ENCODE results near the gene MICAL3. TPM values are rescaled to one million over a fixed set of nuclear protein-coding genes. Genes with fewer than 3 reads are reported as not detected.

MICAL3 gene
- total RNA-seq, 2 experiments from 2014 or later, result 26.4 to 29.7 TPM

- H3K9me3 Mint-ChIP-seq (ENCODE audit: insufficient read depth), result no peaks in the 10 kb centered on the region
- no peak overlapping the region for H3K27ac Mint-ChIP-seq
- ChIA-PET POLR2A (no interaction called here), CTCF (interaction anchor here (0.6 kb wide), 1 partner anchor 223 kb away, joined by 3 read pairs; no protein-coding TSS in a partner anchor)
- H3K4me3 Mint-ChIP-seq, result no peak overlapping the region
- no peak for DNase-seq
- no peaks in the 10 kb centered on the region for H3K36me3 Mint-ChIP-seq (ENCODE audit: low read depth)
- H3K27me3 Mint-ChIP-seq (ENCODE audit: low read depth), result no peaks in the 10 kb centered on the region
- no peak for ATAC-seq
- H3K4me1 Mint-ChIP-seq (ENCODE audit: low read depth), result no peaks in the 10 kb centered on the region
These were observed 171.3 kb downstream of the MICAL3 start for GRCh38 chr22:17853073-17853472.

- Mint-ChIP-seq H3K27ac (no peak overlapping the region), H3K4me3 (no peak overlapping the region), H3K27me3 (ENCODE audit: low read depth) (no peaks in the 10 kb centered on the region), H3K4me1 (ENCODE audit: low read depth) (no peaks in the 10 kb centered on the region), H3K36me3 (ENCODE audit: low read depth) (no peaks in the 10 kb centered on the region), H3K9me3 (ENCODE audit: insufficient read depth) (no peaks in the 10 kb centered on the region)
- POLR2A ChIA-PET, result interaction anchor here (0.7 kb wide), 1 partner anchor 23 kb away, joined by 3 read pairs; no protein-coding TSS in a partner anchor
- ATAC-seq (no peak), DNase-seq (no peak)
- CTCF ChIA-PET, result no interaction called here
These were observed 172.6 kb downstream of the MICAL3 start for GRCh38 chr22:17851759-17852158.

- Mint-ChIP-seq H3K4me3 (no peak overlapping the region), H3K27me3 (ENCODE audit: low read depth) (no peaks in the 10 kb centered on the region), H3K4me1 (ENCODE audit: low read depth) (peaks cover 3% of the 10 kb centered on the region), H3K9me3 (ENCODE audit: insufficient read depth) (no peaks in the 10 kb centered on the region), H3K27ac (no peak overlapping the region), H3K36me3 (ENCODE audit: low read depth) (no peaks in the 10 kb centered on the region)
- DNase-seq (no peak), ATAC-seq (no peak)
- ChIA-PET POLR2A (interaction anchor here (0.8 kb wide), 1 partner anchor 230 kb away, joined by 3 read pairs; no protein-coding TSS in a partner anchor), CTCF (interaction anchor here (0.7 to 1.7 kb wide), 2 partner anchors 17 to 229 kb away, joined by 3 to 5 read pairs; no protein-coding TSS in a partner anchor)
These were observed 176.8 kb downstream of the MICAL3 start for GRCh38 chr22:17847360-17848078.

GRCh38 chr22:17846326-17846992 lies 177.9 kb downstream of the MICAL3 start:
- peaks cover 9% of the 10 kb centered on the region for H3K4me1 Mint-ChIP-seq (ENCODE audit: low read depth)
- H3K27me3 Mint-ChIP-seq (ENCODE audit: low read depth), result no peaks in the 10 kb centered on the region
- no peaks in the 10 kb centered on the region for H3K9me3 Mint-ChIP-seq (ENCODE audit: insufficient read depth)
- no peak for ATAC-seq
- POLR2A ChIA-PET, result no interaction called here
- no peak for DNase-seq
- H3K27ac Mint-ChIP-seq, result no peak overlapping the region
- CTCF ChIA-PET, result interaction anchor here (0.7 to 1.7 kb wide), 3 partner anchors 16 to 230 kb away, joined by 3 to 5 read pairs (median 5); no protein-coding TSS in a partner anchor
- H3K36me3 Mint-ChIP-seq (ENCODE audit: low read depth), result no peaks in the 10 kb centered on the region
- H3K4me3 Mint-ChIP-seq, result no peak overlapping the region

GRCh38 chr22:17845790-17846189 lies 178.6 kb downstream of the MICAL3 start:
- Mint-ChIP-seq H3K27me3 (ENCODE audit: low read depth) (no peaks in the 10 kb centered on the region), H3K9me3 (ENCODE audit: insufficient read depth) (no peaks in the 10 kb centered on the region), H3K4me3 (no peak overlapping the region), H3K27ac (no peak overlapping the region), H3K36me3 (ENCODE audit: low read depth) (no peaks in the 10 kb centered on the region), H3K4me1 (ENCODE audit: low read depth) (peaks cover 10% of the 10 kb centered on the region)
- POLR2A ChIA-PET, result no interaction called here
- no peak for DNase-seq
- CTCF ChIA-PET, result interaction anchor here (1.0 kb wide), 1 partner anchor 15 kb away, joined by 5 read pairs; no protein-coding TSS in a partner anchor
- ATAC-seq, result no peak

GRCh38 chr22:17845327-17845726 lies 179.0 kb downstream of the MICAL3 start:
- Mint-ChIP-seq H3K36me3 (ENCODE audit: low read depth) (no peaks in the 10 kb centered on the region), H3K9me3 (ENCODE audit: insufficient read depth) (no peaks in the 10 kb centered on the region), H3K27me3 (ENCODE audit: low read depth) (no peaks in the 10 kb centered on the region), H3K27ac (no peak overlapping the region), H3K4me1 (ENCODE audit: low read depth) (peaks cover 10% of the 10 kb centered on the region), H3K4me3 (no peak overlapping the region)
- ChIA-PET POLR2A (no interaction called here), CTCF (interaction anchor here (1.0 kb wide), 1 partner anchor 15 kb away, joined by 5 read pairs; no protein-coding TSS in a partner anchor)
- no peak for DNase-seq
- ATAC-seq, result no peak

- Mint-ChIP-seq H3K36me3 (ENCODE audit: low read depth) (no peaks in the 10 kb centered on the region), H3K4me3 (no peak overlapping the region), H3K4me1 (ENCODE audit: low read depth) (peaks cover 10% of the 10 kb centered on the region), H3K9me3 (ENCODE audit: insufficient read depth) (no peaks in the 10 kb centered on the region), H3K27me3 (ENCODE audit: low read depth) (no peaks in the 10 kb centered on the region), H3K27ac (no peak overlapping the region)
- DNase-seq, result no peak
- ChIA-PET POLR2A (no interaction called here), CTCF (interaction anchor here (2.0 kb wide), 1 partner anchor 232 kb away, joined by 5 read pairs; no protein-coding TSS in a partner anchor)
- no peak for ATAC-seq
These were observed 180.2 kb downstream of the MICAL3 start for GRCh38 chr22:17844150-17844549.

GRCh38 chr22:17842386-17842785 lies 182.0 kb downstream of the MICAL3 start:
- Mint-ChIP-seq H3K36me3 (ENCODE audit: low read depth) (no peaks in the 10 kb centered on the region), H3K27me3 (ENCODE audit: low read depth) (no peaks in the 10 kb centered on the region), H3K4me1 (ENCODE audit: low read depth) (peaks cover 10% of the 10 kb centered on the region), H3K4me3 (peak overlapping the region; percentile 36), H3K9me3 (ENCODE audit: insufficient read depth) (no peaks in the 10 kb centered on the region), H3K27ac (peak overlapping the region; percentile 34)
- peak; percentile 66 for DNase-seq
- CTCF ChIA-PET, result no interaction called here
- peak; percentile 90 for ATAC-seq
- POLR2A ChIA-PET, result no interaction called here

- Mint-ChIP-seq H3K36me3 (ENCODE audit: low read depth) (no peaks in the 10 kb centered on the region), H3K4me1 (ENCODE audit: low read depth) (peaks cover 10% of the 10 kb centered on the region), H3K27me3 (ENCODE audit: low read depth) (no peaks in the 10 kb centered on the region), H3K4me3 (no peak overlapping the region), H3K27ac (no peak overlapping the region), H3K9me3 (ENCODE audit: insufficient read depth) (no peaks in the 10 kb centered on the region)
- DNase-seq, result no peak
- ChIA-PET POLR2A (no interaction called here), CTCF (interaction anchor here (1.2 kb wide), 1 partner anchor 57 kb away, joined by 3 read pairs; no protein-coding TSS in a partner anchor)
- ATAC-seq, result no peak
These were observed 182.5 kb downstream of the MICAL3 start for GRCh38 chr22:17841836-17842235.

- CTCF ChIA-PET, result no interaction called here
- Mint-ChIP-seq H3K9me3 (ENCODE audit: insufficient read depth) (no peaks in the 10 kb centered on the region), H3K27me3 (ENCODE audit: low read depth) (no peaks in the 10 kb centered on the region), H3K4me3 (no peak overlapping the region), H3K27ac (no peak overlapping the region), H3K36me3 (ENCODE audit: low read depth) (no peaks in the 10 kb centered on the region), H3K4me1 (ENCODE audit: low read depth) (peaks cover 10% of the 10 kb centered on the region)
- no peak for ATAC-seq
- no peak for DNase-seq
- POLR2A ChIA-PET, result no interaction called here
These were observed 186.0 kb downstream of the MICAL3 start for GRCh38 chr22:17838180-17838865.

- Mint-ChIP-seq H3K4me1 (ENCODE audit: low read depth) (peaks cover 5% of the 10 kb centered on the region), H3K4me3 (no peak overlapping the region), H3K27ac (no peak overlapping the region), H3K36me3 (ENCODE audit: low read depth) (no peaks in the 10 kb centered on the region), H3K9me3 (ENCODE audit: insufficient read depth) (no peaks in the 10 kb centered on the region), H3K27me3 (ENCODE audit: low read depth) (no peaks in the 10 kb centered on the region)
- POLR2A ChIA-PET, result no interaction called here
- CTCF ChIA-PET, result no interaction called here
- ATAC-seq, result no peak
- no peak for DNase-seq
These were observed 187.2 kb downstream of the MICAL3 start for GRCh38 chr22:17836992-17837742.

Measured in activated CD8-positive, alpha-beta T cell treated with anti-CD3 and anti-CD28 coated beads, Interleukin-2, amount 10 ng/mL, durations not matched to agents 7 days and 5 days (primary cell).